GM19043 (cell line): ENCODE data around the gene NEAT1.

Experiments used
- ATAC-seq: cut with Tn5 transposase; IDR thresholded peaks from one replicate; pipeline ENCODE4 v1.9.1; 2021; ENCODE audit warnings: low read depth; ENCODE audit not compliant: unreplicated experiment

NEAT1 gene

DNA sequence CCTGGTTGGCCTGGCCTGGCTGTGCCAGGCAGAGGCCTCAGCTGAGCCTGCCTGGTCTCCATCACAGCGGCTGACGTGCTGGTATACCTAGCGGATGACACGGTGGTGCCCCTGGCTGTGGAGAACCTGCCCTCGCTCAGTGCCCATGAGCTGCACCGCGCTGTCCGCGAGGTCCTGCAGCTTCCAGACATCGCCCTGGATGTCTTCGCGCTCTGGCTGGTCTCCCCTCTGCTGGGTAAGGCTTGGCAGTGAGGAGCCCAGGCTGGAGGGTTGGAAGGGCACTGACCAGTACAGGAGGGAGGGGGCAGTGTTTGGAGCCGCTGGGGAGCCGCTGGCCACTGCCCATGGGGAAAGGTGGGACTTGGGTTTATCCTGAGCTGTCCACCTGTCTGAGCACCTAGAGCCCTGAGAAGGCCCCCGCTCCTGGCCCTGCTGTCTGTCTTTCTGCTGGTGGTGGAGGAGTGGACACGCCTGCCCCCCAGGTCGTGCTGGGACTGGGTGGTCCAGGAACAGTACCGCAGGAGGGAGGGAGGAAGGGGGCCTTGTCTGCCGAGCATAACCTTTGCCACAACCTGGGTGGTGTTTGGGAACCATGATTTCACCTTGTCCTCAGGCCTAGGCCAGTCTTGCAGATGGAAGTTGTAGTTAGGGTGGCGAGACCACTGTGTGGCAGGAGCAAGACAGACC lies 33.2 kb upstream of the NEAT1 start:
- no peak for ATAC-seq

DNA sequence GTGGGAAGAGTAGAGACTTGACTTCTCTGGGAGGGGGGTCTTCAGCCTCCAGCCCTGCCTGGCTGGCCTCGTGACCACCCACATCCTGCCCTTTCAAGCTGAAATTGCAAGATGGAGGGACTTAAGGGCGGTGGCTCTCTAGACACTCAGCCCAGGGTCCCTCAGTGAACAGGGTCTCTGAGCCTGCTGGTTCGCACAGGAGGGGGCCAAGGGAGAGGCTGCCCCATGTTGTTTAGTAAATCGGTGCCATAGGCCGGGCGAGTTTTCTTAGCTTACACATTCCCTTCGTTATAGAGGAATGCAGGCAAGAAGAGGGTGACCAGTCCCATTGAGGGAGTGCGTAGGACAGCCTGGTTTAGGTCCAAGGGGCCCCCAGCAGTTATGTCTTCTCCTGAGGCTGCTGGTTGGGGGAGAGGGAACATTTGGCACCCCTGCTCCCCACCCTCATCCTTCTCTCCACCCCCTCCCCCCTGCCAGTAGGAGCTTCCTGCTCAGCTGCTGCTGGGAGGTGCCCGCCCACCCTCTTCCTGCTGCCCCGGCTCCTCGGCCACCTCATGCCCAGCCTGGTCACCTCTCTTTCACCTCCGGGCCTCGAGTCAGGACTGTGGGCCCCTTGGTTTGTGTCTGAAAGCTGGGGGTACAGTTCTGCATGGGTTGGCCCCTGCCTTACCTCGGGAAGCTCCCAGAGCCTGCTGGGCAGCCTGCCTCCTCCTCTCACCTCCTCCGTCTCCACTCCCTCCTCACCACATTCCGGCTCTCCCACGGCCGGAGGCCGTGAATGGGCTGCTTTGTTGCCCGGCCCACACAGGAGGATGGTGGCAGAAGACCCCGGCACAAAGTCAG lies 32.3 kb upstream of the NEAT1 start:
- no peak for ATAC-seq

GRCh38 chr11:65390996-65391395 lies 31.6 kb upstream of the NEAT1 start:
- ATAC-seq: no peak

- ATAC-seq: no peak
Observed at GRCh38 chr11:65392186-65392829, 30.3 kb upstream of the NEAT1 start.

DNA sequence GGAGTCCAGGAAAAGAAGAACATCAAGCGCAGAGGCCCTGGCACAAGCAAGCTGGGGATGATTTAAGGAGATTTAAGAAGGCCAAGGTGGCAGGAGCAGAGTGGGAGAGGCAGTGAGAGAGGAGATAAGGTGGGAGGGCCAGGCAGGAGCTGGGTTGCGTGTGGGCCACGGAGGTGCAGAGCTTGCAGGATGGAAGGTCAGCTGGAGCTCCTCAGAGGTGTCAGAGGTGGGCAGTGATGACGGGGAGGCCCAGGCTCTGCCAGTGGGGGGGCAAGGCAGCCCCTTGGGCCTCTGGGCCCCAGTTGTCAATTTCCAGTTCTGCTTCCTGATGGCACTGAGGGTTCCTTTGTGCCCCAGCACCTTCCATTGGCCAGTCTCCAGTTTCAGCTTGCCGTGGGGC lies 29.7 kb upstream of the NEAT1 start:
- no peak for ATAC-seq

DNA sequence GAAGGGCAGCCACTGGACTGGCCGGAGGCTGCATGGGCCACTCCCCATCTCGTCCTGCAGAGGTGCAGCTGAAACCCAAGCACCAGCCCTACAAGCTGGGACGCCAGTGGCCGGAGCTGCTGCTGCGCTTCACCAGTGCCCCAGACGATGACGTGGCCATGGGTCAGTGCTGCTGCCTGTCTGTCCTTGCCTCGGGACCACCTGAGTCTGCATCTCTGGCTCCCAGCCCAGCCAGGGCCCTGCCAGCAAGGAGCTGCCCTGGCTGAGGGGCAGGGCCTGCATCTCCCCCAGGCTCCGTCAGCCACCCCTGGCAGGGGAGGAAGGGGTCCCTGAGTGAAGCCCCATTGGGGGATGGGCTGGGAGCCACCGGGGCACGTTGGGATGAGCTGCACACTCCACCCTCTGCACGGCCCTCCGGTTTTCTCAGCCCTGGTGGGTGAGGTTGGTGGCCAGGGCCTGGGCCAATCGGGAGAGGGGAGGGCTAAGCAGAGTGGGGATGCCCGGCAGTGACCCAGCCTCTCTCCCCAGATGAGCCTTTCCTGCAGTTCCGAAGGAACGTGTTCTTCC lies 29.0 kb upstream of the NEAT1 start:
- no peak for ATAC-seq

DNA sequence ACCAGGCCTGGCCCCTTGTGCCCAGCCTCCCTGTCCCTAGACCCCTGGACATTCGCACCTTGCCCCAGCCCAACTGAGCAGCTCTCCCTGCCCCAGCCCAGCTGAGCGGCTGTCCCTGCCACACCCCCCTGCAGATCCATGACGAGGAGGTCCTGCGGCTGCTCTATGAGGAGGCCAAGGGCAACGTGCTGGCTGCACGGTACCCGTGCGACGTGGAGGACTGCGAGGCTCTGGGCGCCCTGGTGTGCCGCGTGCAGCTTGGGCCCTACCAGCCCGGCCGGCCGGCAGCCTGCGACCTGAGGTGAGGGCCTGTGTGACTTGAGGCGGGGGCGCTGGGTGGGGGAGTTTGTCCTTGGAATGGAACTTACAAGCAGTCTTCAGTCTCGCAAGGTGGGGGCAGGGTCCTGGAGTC lies 28.5 kb upstream of the NEAT1 start:
- no peak for ATAC-seq

DNA sequence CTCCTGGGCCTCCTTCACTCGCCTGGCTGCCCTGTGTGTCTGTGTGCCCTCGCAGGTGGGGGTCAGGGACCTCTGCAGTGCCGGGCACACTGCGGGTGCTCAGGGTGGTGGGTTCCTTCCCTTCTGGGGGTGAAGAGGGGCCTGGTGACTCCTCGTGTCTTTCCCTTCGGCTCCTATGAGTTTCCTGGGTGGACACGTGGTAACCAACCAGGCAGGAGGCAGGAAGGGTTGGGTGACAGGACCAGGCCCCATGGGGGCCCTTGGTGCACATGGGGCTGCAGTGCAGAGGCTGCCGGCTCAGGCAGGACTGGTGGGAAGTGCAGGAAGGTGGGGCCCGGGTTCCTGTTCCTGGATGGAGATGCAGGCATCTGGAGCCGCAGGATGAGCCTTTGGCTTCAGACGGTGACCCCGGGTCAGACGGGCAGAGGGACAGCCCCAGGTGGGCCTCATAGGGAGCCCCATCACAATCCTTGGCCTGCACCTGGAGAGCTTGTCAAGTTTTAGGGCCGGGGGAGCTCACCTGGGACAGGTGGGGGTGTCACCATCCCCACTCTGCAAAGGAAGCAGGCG lies 26.6 kb upstream of the NEAT1 start:
- ATAC-seq: no peak

- no peak for ATAC-seq
Observed at GRCh38 chr11:65396769-65397745, 25.5 kb upstream of the NEAT1 start.

DNA sequence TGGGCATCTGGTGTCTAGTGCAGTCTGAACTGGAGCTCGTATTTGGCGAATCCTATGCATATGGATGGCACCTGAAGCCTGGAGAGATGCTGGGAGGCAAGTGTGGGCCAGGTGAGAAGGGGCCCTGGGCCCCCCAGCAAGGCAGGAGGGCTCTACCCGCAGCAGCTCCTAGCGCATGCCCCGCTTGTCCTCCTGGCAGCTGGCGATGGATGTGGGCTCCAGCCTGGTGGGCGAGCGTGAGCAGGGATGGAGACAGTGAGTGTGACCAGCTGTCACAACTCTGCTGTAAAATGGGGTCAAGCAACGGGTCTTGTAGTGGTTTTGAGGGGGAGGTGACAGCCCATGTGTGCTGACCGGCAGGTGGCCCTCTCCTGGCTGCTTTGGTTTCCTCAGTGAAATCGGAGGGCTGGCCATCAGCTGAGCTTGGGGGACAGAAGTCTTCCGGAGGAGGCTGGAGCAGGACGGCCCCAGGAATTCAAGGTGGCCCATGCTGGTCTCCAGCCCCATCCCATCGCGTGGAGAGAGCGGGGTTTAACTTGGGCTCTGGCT lies 24.2 kb upstream of the NEAT1 start:
- no peak for ATAC-seq

- ATAC-seq: no peak
Observed at GRCh38 chr11:65399249-65399648, 23.3 kb upstream of the NEAT1 start.

DNA sequence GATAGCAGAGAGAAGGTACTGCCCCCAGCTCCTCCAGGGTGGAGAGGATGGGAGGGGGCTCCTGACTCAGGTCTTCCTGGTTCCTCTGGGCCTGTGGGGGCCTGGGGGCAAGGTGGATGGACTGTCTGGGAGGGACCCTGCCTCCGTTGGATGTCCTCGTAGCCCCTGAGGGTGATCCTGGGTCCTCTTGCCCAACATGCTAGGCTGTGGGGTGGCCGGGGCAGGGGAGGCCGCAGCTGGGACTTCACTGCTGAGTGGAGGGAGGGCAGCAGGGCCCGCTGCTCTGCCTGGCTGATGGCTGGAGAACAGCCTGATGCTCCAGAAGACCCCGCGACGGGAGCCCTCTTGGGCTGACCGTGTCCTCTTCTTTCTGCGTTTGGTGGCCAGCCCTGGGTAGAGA lies 22.8 kb upstream of the NEAT1 start:
- ATAC-seq: no peak

DNA sequence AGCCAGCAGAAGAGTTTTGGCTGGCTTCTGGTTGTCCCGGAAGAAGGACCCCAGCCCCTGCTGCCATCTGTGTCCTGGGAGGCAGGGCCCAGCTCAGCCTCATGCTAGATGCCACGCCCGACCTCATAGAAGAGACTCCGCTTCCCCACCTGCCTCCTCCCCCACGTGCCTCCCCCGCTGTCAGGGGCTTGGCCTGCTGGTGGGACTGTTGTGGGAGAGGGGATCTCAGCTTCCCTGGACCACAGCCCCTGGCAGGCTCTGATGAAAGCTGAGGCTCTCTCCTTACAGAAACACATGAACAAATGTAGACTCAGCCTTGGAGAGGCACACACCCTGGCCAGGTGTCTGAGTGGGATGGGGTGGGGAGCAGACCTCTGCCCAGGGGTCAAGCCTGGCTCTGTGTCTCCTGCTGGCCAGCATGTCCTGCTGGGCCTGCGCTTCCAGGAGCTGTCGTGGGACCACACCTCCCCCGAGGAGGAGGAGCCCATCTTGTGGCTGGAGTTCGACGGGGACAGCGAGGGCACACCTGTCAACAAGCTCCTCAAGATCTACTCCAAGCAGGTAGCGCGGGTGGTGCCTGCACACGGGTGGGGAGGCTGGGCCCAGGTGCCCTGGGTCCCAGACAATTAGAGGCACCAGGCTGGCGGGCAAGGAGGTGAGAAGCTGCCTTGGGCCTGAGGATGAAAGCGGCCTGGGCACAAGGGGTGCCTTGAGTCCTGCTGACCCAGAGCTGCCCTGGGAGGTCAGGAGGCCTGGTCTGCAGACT lies 22.1 kb upstream of the NEAT1 start:
- ATAC-seq: no peak

GRCh38 chr11:65401073-65401802 lies 21.4 kb upstream of the NEAT1 start:
- ATAC-seq: no peak

DNA sequence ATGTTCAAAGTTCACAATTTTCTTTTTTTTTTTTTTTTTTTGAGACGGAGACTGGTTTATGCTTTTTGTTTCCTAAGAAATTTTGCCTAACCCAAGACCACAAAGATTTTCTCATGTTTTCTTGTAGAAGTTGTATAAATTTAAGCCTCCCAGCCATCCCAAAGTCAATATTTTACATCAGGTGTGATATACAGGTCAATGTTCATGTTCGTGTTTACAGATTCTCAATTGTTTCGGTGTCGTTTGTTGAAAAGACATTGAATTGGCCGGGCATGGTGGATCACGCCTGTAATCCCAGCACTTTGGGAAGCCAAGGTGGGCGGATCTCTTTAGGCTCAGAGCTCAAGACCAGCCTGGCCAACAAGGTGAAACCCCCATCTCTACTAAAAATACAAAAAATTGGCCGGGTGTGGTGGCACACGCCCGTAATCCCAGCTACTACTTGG lies 20.8 kb upstream of the NEAT1 start:
- no peak for ATAC-seq

- ATAC-seq: no peak
Observed at GRCh38 chr11:65402790-65403189, 19.8 kb upstream of the NEAT1 start.

DNA sequence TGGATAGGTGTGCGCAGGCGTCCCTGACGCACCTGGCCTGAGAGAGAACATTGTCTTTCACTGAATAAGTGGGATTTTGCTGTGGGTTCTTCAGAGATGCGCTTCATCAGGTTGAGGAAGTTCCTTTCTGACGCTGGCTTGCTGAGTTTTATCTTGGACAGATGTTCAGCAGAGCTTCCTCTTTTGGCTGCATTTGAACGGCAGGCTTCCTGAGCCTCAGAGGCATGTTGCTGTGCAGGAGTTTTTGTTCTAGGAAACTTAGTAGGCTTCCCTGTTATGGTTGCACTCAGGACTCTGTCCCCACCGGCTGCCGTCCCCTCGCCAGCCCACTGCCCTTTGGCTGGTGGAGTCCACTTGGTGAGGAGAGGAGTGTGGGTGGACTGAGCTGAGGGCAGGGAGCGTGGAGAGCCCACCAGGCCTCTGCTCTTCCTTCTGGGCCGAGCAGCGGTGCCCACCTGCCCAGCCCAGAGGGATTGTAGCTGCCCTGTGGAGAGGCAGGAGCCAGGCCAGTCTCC lies 18.9 kb upstream of the NEAT1 start:
- no peak for ATAC-seq

- ATAC-seq: no peak
Observed at GRCh38 chr11:65404210-65404609, 18.4 kb upstream of the NEAT1 start.
